Skin of body (tissue), 2 donors: ENCODE results near the gene TP53I3. TPM values are rescaled to one million over a fixed set of nuclear protein-coding genes. Genes with fewer than 3 reads are reported as not detected.
"Not testable (repeated sequence)": the region's sequence is repeated elsewhere in the genome, so short reads cannot be mapped to it uniquely, and the experiment has no call there.

Experiments used
- DNase-seq: peaks from one replicate; lab custom pipeline; 2025; lab: John Stamatoyannopoulos, UW
- total RNA-seq: library from RNA; depleted of rRNA; stranded (reverse); fragments of >200 nt; gene quantifications from one replicate; pipeline ENCODE4 v1.2.3, GENCODE V29; 2014

Gene TP53I3
- total RNA-seq, 1 donor from 2014 or later: 25.7 TPM

DNA sequence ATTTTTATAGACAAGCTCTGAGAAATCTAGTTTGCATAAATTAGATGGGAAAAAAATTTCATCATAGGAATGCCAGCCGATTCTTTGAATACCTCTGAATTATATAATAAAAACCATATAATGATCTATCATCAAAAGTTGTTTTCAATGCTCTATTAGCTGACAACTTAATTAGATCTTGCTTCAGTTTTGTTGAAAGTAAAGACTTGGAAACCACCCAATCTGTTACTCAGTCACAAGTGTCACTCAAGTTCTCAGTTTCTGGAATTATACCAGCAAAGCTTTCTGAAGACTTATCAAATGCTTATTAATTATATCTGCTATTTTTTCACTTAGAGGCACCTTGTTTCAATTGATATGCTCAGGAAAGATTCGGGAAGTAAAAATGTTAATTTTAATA, 17.4 kb upstream of the TP53I3 start:
- DNase-seq: no peak

- DNase-seq: not testable (repeated sequence)
Measured at GRCh38 chr2:24100732-24101131, 16.1 kb upstream of the TP53I3 start.

DNA sequence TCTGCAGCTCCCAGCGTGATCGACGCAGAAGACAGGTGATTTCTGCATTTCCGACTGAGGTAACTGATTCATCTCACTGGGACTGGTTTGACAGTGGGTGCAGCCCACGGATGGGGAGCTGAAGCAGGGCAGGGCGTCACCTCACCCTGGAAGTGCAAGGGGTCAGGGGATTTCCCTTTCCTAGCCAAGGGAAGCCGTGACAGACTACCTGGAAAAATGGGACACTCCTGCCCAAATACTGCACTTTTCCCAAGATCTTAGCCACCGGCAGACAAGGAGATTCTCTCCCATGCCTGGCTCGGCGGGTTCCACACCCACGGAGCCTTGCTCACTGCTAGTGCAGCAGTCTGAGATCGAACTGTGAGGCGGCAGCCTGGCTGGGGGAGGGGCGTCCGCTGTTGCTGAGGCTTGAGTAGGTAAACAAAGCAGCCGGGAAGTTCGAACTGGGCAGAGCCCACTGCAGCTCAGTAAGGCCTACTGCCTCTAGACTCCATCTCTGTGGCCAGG, 10.6 kb upstream of the TP53I3 start:
- DNase-seq: not testable (repeated sequence)

GRCh38 chr2:24093270-24093669, 8.6 kb upstream of the TP53I3 start:
- DNase-seq: not testable (repeated sequence)

GRCh38 chr2:24088821-24089359, 4.3 kb upstream of the TP53I3 start:
- DNase-seq: no peak

GRCh38 chr2:24087032-24087431, 2.4 kb upstream of the TP53I3 start:
- DNase-seq: no peak

DNA sequence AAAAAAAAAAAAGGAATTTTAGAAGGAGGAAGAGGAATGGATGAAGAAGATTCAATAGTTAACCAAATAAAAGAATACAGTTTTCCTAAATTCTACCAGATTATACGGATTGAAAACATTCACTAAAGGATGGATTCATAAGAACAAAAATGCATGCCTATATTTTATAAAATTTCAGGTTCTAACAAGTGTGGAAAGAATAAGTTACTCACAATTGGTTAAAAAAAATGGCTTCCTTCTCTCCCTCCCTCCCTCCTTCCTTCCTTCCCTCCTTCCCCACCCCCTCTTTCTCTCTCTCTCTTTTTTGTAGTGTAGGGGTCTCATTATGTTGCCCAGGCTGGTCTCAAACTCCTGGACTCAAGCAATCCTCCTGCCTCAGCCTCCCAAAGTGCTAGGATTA, 1.6 kb upstream of the TP53I3 start:
- DNase-seq: no peak

- DNase-seq: no peak
Measured at GRCh38 chr2:24085200-24085489, 511 bp upstream of the TP53I3 start.

- DNase-seq: peak; percentile 82
Measured at GRCh38 chr2:24083567-24084385, 858 bp downstream of the TP53I3 start.

DNA sequence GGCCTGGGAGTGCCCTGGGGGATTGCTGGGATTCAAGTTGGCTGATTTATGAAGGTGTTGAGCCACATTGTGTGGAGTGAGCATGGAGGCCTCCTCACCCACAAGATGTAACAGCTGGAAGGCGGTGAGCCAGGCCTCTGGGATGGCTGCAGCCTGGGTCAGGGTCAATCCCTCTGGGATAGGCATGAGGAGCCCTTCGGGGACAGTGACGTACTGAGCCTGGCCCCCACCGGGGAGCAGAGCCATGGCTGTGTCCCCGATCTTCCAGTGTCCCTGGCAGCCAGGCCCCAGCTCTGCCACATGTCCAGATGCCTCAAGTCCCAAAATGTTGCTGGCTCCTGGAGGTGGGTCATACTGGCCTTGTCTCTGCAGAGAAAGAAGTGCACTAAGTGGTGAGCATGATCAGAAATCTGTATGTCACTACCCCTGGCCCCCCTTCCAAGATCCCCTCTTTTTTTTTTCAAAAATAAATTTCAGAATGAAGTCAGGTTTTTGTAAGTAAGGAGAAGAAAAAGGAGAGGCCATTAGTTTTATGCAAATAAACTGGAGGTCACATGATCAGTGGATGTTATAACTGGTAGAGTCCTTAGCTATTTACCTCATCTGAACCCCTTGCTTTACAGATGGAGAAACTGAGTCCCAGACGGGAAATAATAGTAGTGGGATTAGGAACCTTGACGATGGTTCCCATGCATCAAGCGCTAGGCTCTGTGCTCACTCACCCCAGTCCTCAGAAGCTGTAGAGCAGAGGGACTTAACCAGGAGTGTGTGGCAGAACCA, 1.7 kb downstream of the TP53I3 start:
- DNase-seq: no peak

GRCh38 chr2:24080701-24081100, 3.9 kb downstream of the TP53I3 start:
- DNase-seq: no peak

- no peak for DNase-seq
Measured at GRCh38 chr2:24077879-24078278, 6.8 kb downstream of the TP53I3 start.

GRCh38 chr2:24077535-24077877, 7.1 kb downstream of the TP53I3 start:
- no peak for DNase-seq

DNA sequence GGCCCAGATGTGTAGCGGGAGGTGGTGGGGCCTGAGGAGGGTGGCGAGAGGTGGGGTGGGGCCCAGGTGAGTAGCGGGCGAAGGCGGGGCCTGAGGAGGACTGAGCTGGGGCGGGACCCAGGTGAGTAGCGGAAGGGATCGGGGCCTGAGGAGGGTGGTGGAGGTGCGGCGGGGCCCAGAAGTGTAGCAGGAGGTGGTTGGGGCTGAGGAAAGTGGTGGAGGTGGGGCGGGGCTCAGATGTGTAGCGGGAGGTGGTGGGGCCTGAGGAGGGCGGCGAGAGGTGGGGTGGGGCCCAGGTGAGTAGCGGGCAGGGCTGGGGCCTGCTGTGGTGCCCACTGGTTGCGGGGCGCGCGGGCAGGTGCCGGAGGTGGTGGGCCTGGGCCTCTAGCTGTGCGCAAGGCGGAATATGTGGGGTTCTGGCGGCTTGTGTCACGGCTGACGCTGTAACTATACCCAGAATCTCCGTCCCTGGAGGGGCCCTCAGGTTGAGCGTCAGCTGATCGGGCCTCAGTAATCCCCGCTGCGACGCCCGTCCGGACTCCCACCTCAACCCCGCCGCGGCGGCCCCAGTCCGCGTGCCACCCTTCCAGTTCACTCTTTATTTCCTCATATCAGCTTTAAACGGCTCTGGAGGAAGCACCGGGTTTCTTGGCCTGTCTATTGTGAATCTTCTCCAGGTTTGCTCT, 7.6 kb downstream of the TP53I3 start:
- no peak for DNase-seq

DNA sequence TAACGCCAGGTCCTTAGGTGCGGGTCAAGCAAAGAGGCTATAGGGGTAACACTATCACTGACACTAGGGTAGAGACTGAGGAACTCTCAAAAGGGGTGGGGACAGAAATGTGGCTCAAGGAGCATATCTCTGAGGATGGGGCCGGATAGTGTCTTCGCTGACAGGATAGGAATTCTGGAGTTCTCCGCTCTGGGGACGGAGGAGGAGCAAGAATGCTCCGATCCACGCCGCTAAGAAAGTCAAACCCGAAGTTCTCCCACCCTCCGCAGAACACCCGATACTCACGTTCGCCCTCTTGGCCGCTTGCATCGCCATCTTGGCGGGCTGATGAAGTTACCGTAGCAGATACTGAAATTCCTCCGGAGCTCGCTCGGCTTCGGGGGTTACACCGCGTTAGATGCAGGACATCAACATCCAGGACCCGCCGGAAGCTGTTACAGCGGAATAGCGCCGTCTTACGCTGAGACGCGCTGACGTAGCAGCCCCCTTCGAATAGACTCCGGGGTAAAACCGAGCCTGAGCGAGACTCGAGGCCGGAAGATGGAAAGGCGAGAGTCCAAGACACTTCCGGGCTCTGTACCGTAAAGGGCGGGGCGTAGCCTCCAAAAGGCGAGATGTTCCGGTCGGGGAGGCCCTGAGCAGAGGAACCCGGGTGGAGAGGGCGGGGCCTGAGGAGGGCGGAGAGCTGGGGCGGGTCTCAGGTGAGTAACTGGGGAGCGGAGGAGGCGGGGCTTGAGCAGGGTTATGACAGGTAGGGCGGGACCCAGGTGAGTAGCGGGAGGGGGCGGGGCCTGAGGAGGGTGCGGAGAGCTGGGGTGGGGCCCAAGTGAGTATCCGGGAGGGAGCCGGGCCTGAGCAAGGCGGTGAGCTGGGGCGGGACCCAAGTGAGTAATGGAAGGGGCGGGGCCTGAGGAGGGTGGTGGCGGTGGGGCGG, 8.5 kb downstream of the TP53I3 start, which contains the start of gene SF3B6:
SF3B6 (minus strand) TSS at position 412 of the 934 bp plus-strand sequence; CDS start at position 315, 97 bp downstream.
- peak; percentile 99 for DNase-seq

GRCh38 chr2:24075259-24075658, 9.4 kb downstream of the TP53I3 start:
- no peak for DNase-seq

- no peak for DNase-seq
Measured at GRCh38 chr2:24073816-24074215, 10.8 kb downstream of the TP53I3 start.

GRCh38 chr2:24072259-24072658, 12.4 kb downstream of the TP53I3 start:
- no peak for DNase-seq

DNA sequence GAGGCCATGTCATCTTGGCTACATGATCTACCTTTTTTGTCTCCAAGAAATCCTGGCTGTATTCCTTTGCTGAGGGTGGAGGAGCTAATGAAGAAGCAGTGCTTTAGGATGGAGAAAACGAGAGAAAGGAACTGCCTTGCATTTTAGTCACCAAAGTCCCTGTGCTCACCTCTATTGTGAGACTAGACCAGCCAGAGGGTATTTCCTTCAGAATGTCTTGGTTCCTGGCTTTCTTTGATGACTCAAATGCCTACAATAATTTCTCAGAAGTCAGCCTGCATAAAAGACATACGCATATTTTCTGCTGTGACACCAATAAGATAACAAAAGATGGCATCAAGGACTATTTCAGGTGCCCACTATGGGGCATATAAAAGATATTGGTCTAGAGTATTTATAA, 19.3 kb downstream of the TP53I3 start:
- no peak for DNase-seq

DNA sequence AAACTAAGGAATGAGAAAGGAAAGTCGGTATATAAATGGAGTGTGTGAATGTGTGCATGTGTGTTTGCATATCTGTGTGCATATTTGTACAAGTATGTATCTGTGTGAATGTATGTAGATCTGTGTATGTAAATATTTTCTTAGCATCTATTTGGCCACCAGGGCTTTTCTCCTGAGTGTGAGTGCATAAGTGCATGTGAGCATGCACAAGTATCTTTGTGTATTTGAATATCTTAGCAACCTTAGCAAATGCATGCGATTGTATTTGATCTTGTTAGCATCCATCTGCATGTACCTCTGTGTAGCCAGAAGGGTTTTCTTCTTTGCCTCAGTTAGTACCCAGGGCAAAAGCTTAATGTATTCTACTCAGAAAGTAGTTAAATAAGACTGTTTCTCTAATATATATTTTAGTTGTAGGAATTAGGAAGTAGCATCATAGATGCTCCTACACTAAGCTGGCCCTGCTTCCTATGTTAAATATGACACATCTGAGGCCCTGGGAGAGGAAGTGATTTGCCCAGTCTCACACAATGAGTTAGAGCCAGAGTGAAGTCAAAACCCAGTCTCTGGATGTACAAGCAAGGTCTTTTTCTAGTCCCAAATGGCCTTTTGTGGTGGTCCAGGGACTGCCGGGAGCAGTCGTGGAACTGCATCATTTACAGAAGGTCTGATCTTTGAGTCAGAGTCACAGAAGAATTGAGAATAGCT, 25.9 kb downstream of the TP53I3 start:
- no peak for DNase-seq
